AG04449 (cell line): ENCODE results near the gene SIN3A.
"Not testable (repeated sequence)": the region's sequence is repeated elsewhere in the genome, so short reads cannot be mapped to it uniquely, and the experiment has no call there.

ENCODE experiments used
- CTCF ChIA-PET: fragments of 350-600 bp; formaldehyde crosslinking; extraction: SDS; loops from one replicate; lab custom pipeline; 2021; ENCODE audit warnings: antibody characterized with exemption; lab: Yijun Ruan, JAX
- POLR2A ChIA-PET: fragments of 400-600, 350-600 bp; formaldehyde crosslinking; extraction: SDS; loops from one replicate; lab custom pipeline; 2020; ENCODE audit warnings: antibody characterized with exemption, inconsistent platforms; lab: Yijun Ruan, JAX
- DNase-seq: peaks from one replicate; pipeline ENCODE4 v3.0.0-alpha.2; 2010; ENCODE audit warnings: low read depth, low spot score
- H3K4me3 ChIP-seq: 2 replicates; pipeline ENCODE4 v1.5.1; 2011; ENCODE audit warnings: low read depth, mild to moderate bottlenecking, control low read depth, low read length
- TF ChIP-seq, protein P1 (sequence below): IDR thresholded peaks from one replicate; pipeline ENCODE4 v1.5.1; 2011; ENCODE audit warnings: mild to moderate bottlenecking, moderate library complexity, low read length, control low read depth, inconsistent platforms; ENCODE audit not compliant: insufficient read depth; ENCODE audit errors: missing control alignments

SIN3A gene

GRCh38 chr15:75451674-75452363 lies at the start of gene SIN3A:
SIN3A (minus strand) TSS chr15:75451690; CDS start chr15:75430375, 21,315 bp downstream.
- TF ChIP-seq, protein P1, sequence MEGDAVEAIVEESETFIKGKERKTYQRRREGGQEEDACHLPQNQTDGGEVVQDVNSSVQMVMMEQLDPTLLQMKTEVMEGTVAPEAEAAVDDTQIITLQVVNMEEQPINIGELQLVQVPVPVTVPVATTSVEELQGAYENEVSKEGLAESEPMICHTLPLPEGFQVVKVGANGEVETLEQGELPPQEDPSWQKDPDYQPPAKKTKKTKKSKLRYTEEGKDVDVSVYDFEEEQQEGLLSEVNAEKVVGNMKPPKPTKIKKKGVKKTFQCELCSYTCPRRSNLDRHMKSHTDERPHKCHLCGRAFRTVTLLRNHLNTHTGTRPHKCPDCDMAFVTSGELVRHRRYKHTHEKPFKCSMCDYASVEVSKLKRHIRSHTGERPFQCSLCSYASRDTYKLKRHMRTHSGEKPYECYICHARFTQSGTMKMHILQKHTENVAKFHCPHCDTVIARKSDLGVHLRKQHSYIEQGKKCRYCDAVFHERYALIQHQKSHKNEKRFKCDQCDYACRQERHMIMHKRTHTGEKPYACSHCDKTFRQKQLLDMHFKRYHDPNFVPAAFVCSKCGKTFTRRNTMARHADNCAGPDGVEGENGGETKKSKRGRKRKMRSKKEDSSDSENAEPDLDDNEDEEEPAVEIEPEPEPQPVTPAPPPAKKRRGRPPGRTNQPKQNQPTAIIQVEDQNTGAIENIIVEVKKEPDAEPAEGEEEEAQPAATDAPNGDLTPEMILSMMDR: no peak
- CTCF ChIA-PET: interaction anchor here (0.9 to 2.3 kb wide), 5 partner anchors 10 to 221 kb away, joined by 3 to 16 read pairs (median 4); partner anchors contain the start of gene IMP3

DNA sequence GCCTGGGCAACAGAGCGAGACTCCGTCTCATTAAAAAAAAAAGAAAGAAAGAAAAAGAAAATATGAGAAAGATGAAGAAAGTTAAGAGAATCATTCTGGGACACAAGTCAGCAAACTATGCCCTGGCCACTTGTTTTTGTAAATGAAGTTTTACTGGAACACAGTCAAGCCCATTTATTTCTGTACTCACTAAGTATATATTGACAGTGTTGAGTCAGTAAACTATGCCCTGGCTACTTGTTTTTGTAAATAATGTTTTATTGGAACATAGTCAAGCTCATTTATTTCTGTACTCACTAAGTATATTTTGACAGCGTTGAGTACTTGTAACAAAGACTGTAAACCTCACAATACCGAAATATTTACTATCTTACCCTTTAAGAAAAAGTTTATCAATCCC lies 42.2 kb upstream of the SIN3A start:
- TF ChIP-seq, protein P1: no peak
- POLR2A ChIA-PET: no interaction called here
- DNase-seq: no peak
- no peak overlapping the region for H3K4me3 ChIP-seq
- CTCF ChIA-PET: interaction anchor here (2.8 kb wide), 1 partner anchor 15 kb away, joined by 17 read pairs; no protein-coding TSS in a partner anchor

More at GRCh38 chr15:75451674-75452363, at the start of gene SIN3A:
- POLR2A ChIA-PET: interaction anchor here (0.9 to 1.7 kb wide), 4 partner anchors 84 to 174 kb away, joined by 3 to 12 read pairs (median 4); partner anchors contain the start of genes MAN2C1 and SNUPN
- peak within 1 kb of the TSS; percentile 99 for H3K4me3 ChIP-seq
- DNase-seq: peak; percentile 100

DNA sequence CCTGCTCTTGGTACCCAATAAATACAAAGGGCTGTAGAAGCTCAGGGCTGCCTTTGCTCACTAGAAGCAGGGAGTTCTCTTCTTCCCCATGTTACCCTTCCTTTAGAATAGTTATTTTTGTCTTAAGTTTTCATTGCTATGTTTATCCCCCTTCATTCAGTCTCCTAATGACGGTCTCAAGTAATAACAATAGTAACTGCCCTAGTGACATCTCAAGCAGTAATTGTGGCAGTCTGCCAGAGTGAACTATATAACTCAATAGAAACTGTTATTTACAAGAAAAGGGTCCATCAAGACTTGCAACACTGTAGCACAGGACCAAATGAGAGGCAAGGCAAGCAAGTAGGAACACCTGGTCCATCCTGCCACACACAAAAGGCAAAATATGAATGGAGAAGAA lies 32.5 kb upstream of the SIN3A start:
- CTCF ChIA-PET: interaction anchor here (1.7 kb wide), 1 partner anchor 25 kb away, joined by 5 read pairs; no protein-coding TSS in a partner anchor
- H3K4me3 ChIP-seq: no peak overlapping the region
- TF ChIP-seq, protein P1: no peak
- DNase-seq: no peak
- POLR2A ChIA-PET: no interaction called here

DNA sequence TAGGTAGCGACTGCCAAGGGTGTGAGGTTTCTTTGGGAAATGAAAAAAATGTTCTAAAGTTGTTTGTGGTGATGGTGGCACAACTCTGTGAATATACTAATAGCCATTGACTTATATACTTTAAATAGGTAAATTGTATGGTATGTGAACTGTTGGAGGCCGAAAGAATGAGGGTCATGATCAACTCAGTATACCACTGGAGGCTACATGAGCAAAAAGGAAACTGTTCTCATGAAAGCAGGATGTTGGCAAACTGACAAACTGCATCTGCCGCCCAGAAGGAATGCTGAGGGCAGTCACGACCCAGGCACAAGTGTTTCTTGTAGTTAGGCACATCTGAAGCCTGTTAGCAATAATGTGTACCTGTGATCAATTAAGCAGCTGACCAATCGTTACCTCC lies 32.1 kb upstream of the SIN3A start:
- CTCF ChIA-PET: interaction anchor here (1.7 kb wide), 1 partner anchor 25 kb away, joined by 5 read pairs; no protein-coding TSS in a partner anchor
- H3K4me3 ChIP-seq, POLR2A ChIA-PET, DNase-seq: not testable (repeated sequence)

- no peak overlapping the region for H3K4me3 ChIP-seq
- ChIA-PET CTCF (no interaction called here), POLR2A (no interaction called here)
- no peak for DNase-seq
- TF ChIP-seq, protein P1: no peak
Observed at GRCh38 chr15:75483106-75483505, 31.6 kb upstream of the SIN3A start.

DNA sequence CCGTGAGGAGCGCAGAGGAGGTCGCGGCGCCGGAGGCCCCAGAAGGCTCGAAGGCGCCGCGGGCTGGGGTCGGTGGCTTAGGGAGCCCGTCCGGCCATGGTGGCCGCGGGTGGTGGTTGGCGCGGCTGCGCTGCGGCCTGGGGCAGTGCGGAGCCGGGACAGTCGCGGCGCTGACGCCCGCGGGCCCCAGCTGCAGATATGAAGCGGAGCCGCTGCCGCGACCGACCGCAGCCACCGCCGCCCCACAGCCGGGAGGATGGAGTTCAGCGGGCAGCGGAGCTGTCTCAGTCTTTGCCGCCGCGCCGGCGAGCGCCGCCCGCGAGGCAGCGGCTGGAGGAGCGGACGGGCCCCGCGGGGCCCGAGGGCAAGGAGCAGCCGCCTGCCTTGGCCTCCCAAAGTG lies 29.0 kb upstream of the SIN3A start:
- DNase-seq, CTCF ChIA-PET, POLR2A ChIA-PET, H3K4me3 ChIP-seq: not testable (repeated sequence)

GRCh38 chr15:75479670-75480069 lies 28.2 kb upstream of the SIN3A start:
- TF ChIP-seq, protein P1: no peak
- H3K4me3 ChIP-seq: no peak overlapping the region
- ChIA-PET CTCF (interaction anchor here (1.0 kb wide), 1 partner anchor 13 kb away, joined by 4 read pairs; no protein-coding TSS in a partner anchor), POLR2A (no interaction called here)
- no peak for DNase-seq

DNA sequence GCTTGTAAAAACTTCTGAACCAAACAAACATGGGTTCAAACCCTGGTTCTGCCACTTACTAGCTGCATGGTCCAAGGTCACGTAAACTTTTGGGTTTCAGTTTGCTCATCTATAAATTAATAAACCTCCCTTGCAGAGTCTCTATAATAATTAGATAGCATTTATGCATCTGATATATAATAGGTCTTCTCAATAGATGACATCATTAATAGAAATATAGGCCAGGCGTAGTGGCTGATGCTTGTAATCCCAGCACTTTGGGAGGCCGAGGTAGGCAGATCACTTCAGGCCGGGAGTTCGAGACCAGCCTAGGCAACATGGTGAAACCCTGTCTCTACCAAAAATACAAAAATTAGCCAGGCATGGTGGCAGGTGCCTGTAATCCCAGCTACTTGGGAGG lies 25.6 kb upstream of the SIN3A start:
- H3K4me3 ChIP-seq, POLR2A ChIA-PET, DNase-seq: not testable (repeated sequence)
- CTCF ChIA-PET: interaction anchor here (1.6 kb wide), 1 partner anchor 32 kb away, joined by 3 read pairs; no protein-coding TSS in a partner anchor
